ENCODE data around the gene FAM76A.
"Not testable (repeated sequence)": the region's sequence is repeated elsewhere in the genome, so short reads cannot be mapped to it uniquely, and the experiment has no call there.

Gene FAM76A

GRCh38 chr1:27725374-27726172 lies at the start of gene FAM76A:
FAM76A (plus strand) TSS chr1:27725961; CDS start chr1:27726081, 120 bp downstream.
- TF ChIP-seq POLR2AphosphoS5 (IDR thresholded peaks at IDR 0.05; ENCODE audit: borderline replicate concordance, low read depth, low read length) (peak; percentile 65; the same call in 1 of the 2 replicates), FOXP2 (optimal IDR thresholded peaks at IDR 0.05; ENCODE audit: control extremely low read depth, extremely low read length, insufficient read depth) (no peak)
- Histone ChIP-seq H3K36me3 (ENCODE audit: insufficient read depth, low read length) (peaks cover 4% of the 10 kb centered on the region; the same call in 1 of the 2 replicates), H3K9ac (ENCODE audit: insufficient read length) (peak within 1 kb of the TSS; percentile 85), H3K9me3 (ENCODE audit: low read depth, low read length) (no peaks in the 10 kb centered on the region), H3K27ac (peak within 1 kb of the TSS; percentile 74), H3K4me3 (peak within 1 kb of the TSS; percentile 87)
- DNase-seq (ENCODE audit: low read depth, low spot score), result peak; percentile 97

- TF ChIP-seq EZH2 (IDR thresholded peaks at IDR 0.05) (no peak), POLR2AphosphoS5 (IDR thresholded peaks at IDR 0.05; ENCODE audit: borderline replicate concordance, low read depth, low read length) (no peak), FOXP2 (optimal IDR thresholded peaks at IDR 0.05; ENCODE audit: control extremely low read depth, extremely low read length, insufficient read depth) (no peak)
- no peak overlapping the region for H3K9ac ChIP-seq (ENCODE audit: insufficient read length)
- no peaks in the 10 kb centered on the region for H3K9me3 ChIP-seq (ENCODE audit: low read depth, low read length)
- H3K36me3 ChIP-seq (ENCODE audit: insufficient read depth, low read length), result no peaks in the 10 kb centered on the region
- DNase-seq (ENCODE audit: low read depth, low spot score), result no peak
- H3K27ac ChIP-seq, result no peak overlapping the region
- no peak overlapping the region for H3K4me3 ChIP-seq
Measured at GRCh38 chr1:27676410-27676809, 49.4 kb upstream of the FAM76A start.

- H3K9me3 ChIP-seq (ENCODE audit: low read depth, low read length), result no peaks in the 10 kb centered on the region
- H3K27ac ChIP-seq, result no peak overlapping the region
- no peaks in the 10 kb centered on the region for H3K36me3 ChIP-seq (ENCODE audit: insufficient read depth, low read length)
- TF ChIP-seq EZH2 (IDR thresholded peaks at IDR 0.05) (no peak), POLR2AphosphoS5 (IDR thresholded peaks at IDR 0.05; ENCODE audit: borderline replicate concordance, low read depth, low read length) (no peak), FOXP2 (optimal IDR thresholded peaks at IDR 0.05; ENCODE audit: control extremely low read depth, extremely low read length, insufficient read depth) (no peak)
- H3K9ac ChIP-seq (ENCODE audit: insufficient read length), result no peak overlapping the region
- no peak overlapping the region for H3K4me3 ChIP-seq
- no peak for DNase-seq (ENCODE audit: low read depth, low spot score)
Measured at GRCh38 chr1:27678747-27679146, 47.0 kb upstream of the FAM76A start.

GRCh38 chr1:27680225-27680791 lies 45.5 kb upstream of the FAM76A start:
- H3K4me3 ChIP-seq; H3K27ac ChIP-seq; H3K9ac ChIP-seq (ENCODE audit: insufficient read length); H3K36me3 ChIP-seq (ENCODE audit: insufficient read depth, low read length); DNase-seq (ENCODE audit: low read depth, low spot score); H3K9me3 ChIP-seq (ENCODE audit: low read depth, low read length): not testable (repeated sequence)

GRCh38 chr1:27681580-27681979 lies 44.2 kb upstream of the FAM76A start:
- H3K9me3 ChIP-seq (ENCODE audit: low read depth, low read length); H3K4me3 ChIP-seq; H3K27ac ChIP-seq; H3K9ac ChIP-seq (ENCODE audit: insufficient read length); DNase-seq (ENCODE audit: low read depth, low spot score); H3K36me3 ChIP-seq (ENCODE audit: insufficient read depth, low read length): not testable (repeated sequence)

GRCh38 chr1:27682351-27682944 lies 43.3 kb upstream of the FAM76A start:
- no peak overlapping the region for H3K27ac ChIP-seq
- no peak for DNase-seq (ENCODE audit: low read depth, low spot score)
- no peak overlapping the region for H3K9ac ChIP-seq (ENCODE audit: insufficient read length)
- no peaks in the 10 kb centered on the region for H3K9me3 ChIP-seq (ENCODE audit: low read depth, low read length)
- no peak overlapping the region for H3K4me3 ChIP-seq
- no peaks in the 10 kb centered on the region for H3K36me3 ChIP-seq (ENCODE audit: insufficient read depth, low read length)
- TF ChIP-seq FOXP2 (optimal IDR thresholded peaks at IDR 0.05; ENCODE audit: control extremely low read depth, extremely low read length, insufficient read depth) (no peak), EZH2 (IDR thresholded peaks at IDR 0.05) (no peak), POLR2AphosphoS5 (IDR thresholded peaks at IDR 0.05; ENCODE audit: borderline replicate concordance, low read depth, low read length) (no peak)

- no peak overlapping the region for H3K4me3 ChIP-seq
- no peaks in the 10 kb centered on the region for H3K36me3 ChIP-seq (ENCODE audit: insufficient read depth, low read length)
- no peak for DNase-seq (ENCODE audit: low read depth, low spot score)
Measured at GRCh38 chr1:27684176-27684575, 41.6 kb upstream of the FAM76A start.

GRCh38 chr1:27686223-27686990 lies 39.4 kb upstream of the FAM76A start:
- TF ChIP-seq FOXP2 (optimal IDR thresholded peaks at IDR 0.05; ENCODE audit: control extremely low read depth, extremely low read length, insufficient read depth) (no peak), EZH2 (IDR thresholded peaks at IDR 0.05) (no peak), POLR2AphosphoS5 (IDR thresholded peaks at IDR 0.05; ENCODE audit: borderline replicate concordance, low read depth, low read length) (no peak)
- no peak overlapping the region for H3K4me3 ChIP-seq
- no peak for DNase-seq (ENCODE audit: low read depth, low spot score)
- no peaks in the 10 kb centered on the region for H3K36me3 ChIP-seq (ENCODE audit: insufficient read depth, low read length)
- H3K9ac ChIP-seq (ENCODE audit: insufficient read length), result no peak overlapping the region
- no peak overlapping the region for H3K27ac ChIP-seq
- H3K9me3 ChIP-seq (ENCODE audit: low read depth, low read length), result no peaks in the 10 kb centered on the region

More at GRCh38 chr1:27684176-27684575, 41.6 kb upstream of the FAM76A start:
- H3K9ac ChIP-seq (ENCODE audit: insufficient read length), result no peak overlapping the region
- TF ChIP-seq EZH2 (IDR thresholded peaks at IDR 0.05) (no peak), FOXP2 (optimal IDR thresholded peaks at IDR 0.05; ENCODE audit: control extremely low read depth, extremely low read length, insufficient read depth) (no peak), POLR2AphosphoS5 (IDR thresholded peaks at IDR 0.05; ENCODE audit: borderline replicate concordance, low read depth, low read length) (no peak)
- H3K27ac ChIP-seq, result no peak overlapping the region
- H3K9me3 ChIP-seq (ENCODE audit: low read depth, low read length), result no peaks in the 10 kb centered on the region
